H9 (cell line): ENCODE measurements around the gene TPPP. TPM values are rescaled to one million over a fixed set of nuclear protein-coding genes. Genes with fewer than 3 reads are reported as not detected.

ENCODE experiments used
- DNase-seq: peaks from one replicate; pipeline ENCODE4 v3.0.0-alpha.2; 2017
- H2AFZ ChIP-seq: one replicate; pipeline ENCODE4 v1.6.1; 2013; ENCODE audit warnings: mild to moderate bottlenecking, low read length, control low read depth, moderate library complexity
- H2AK5ac ChIP-seq: 2 replicates; pipeline ENCODE4 v1.6.1; 2013; ENCODE audit warnings: low read length, control low read depth, mixed read lengths; ENCODE audit not compliant: insufficient read length
- H2BK120ac ChIP-seq: one replicate; pipeline ENCODE4 v1.6.1; 2013; ENCODE audit warnings: low read depth, mild to moderate bottlenecking, low read length, control low read depth, inconsistent platforms; ENCODE audit not compliant: poor library complexity, severe bottlenecking
- H2BK12ac ChIP-seq: 2 replicates; pipeline ENCODE4 v1.6.1; 2013; ENCODE audit warnings: low read length, control low read depth, mixed read lengths, low read depth; ENCODE audit not compliant: insufficient read length
- H2BK15ac ChIP-seq: 2 replicates; pipeline ENCODE4 v1.6.1; 2013; ENCODE audit warnings: low read depth, low read length, control low read depth
- H2BK20ac ChIP-seq: one replicate; pipeline ENCODE4 v1.6.1; 2013; ENCODE audit warnings: low read depth, mild to moderate bottlenecking, low read length, control low read depth, inconsistent platforms; ENCODE audit not compliant: poor library complexity, severe bottlenecking
- H2BK5ac ChIP-seq: 2 replicates; pipeline ENCODE4 v1.6.1; 2013; ENCODE audit warnings: low read length, control low read depth, mixed read lengths; ENCODE audit not compliant: insufficient read length
- H3K14ac ChIP-seq: 2 replicates; pipeline ENCODE4 v1.6.1; 2013; ENCODE audit warnings: low read length, control low read depth; ENCODE audit not compliant: insufficient read depth
- H3K18ac ChIP-seq: 2 replicates; pipeline ENCODE4 v1.6.1; 2013; ENCODE audit warnings: low read depth, mild to moderate bottlenecking, mixed read lengths, low read length, control low read depth; ENCODE audit not compliant: insufficient read length
- H3K23ac ChIP-seq: 2 replicates; pipeline ENCODE4 v1.6.1; 2013; ENCODE audit warnings: low read length, control low read depth, mixed read lengths, low read depth; ENCODE audit not compliant: insufficient read length
- H3K23me2 ChIP-seq: 2 replicates; pipeline ENCODE4 v1.6.1; 2013; ENCODE audit warnings: low read depth, mild to moderate bottlenecking, mixed read lengths, low read length, control low read depth; ENCODE audit not compliant: insufficient read length, poor library complexity, severe bottlenecking
- H3K27ac ChIP-seq: 2 replicates; pipeline ENCODE4 v1.5.1; 2013; ENCODE audit warnings: low read length, control low read depth, mixed read lengths, low read depth; ENCODE audit not compliant: insufficient read length
- H3K27me3 ChIP-seq: 2 replicates; pipeline ENCODE4 v1.6.1; 2013; ENCODE audit warnings: low read length, control low read depth, inconsistent platforms; ENCODE audit not compliant: insufficient read depth
- H3K4ac ChIP-seq: 2 replicates; pipeline ENCODE4 v1.6.1; 2013; ENCODE audit warnings: low read depth, mild to moderate bottlenecking, control low read depth, inconsistent platforms, low read length, moderate library complexity
- H3K4me1 ChIP-seq: 2 replicates; pipeline ENCODE4 v1.6.1; 2013; ENCODE audit warnings: low read length, control low read depth, inconsistent platforms; ENCODE audit not compliant: insufficient read depth
- H3K4me2 ChIP-seq: 2 replicates; pipeline ENCODE4 v1.6.1; 2013; ENCODE audit warnings: low read length, control low read depth, mixed read lengths; ENCODE audit not compliant: insufficient read length, insufficient read depth
- H3K56ac ChIP-seq: 2 replicates; pipeline ENCODE4 v1.6.1; 2013; ENCODE audit warnings: low read depth, mild to moderate bottlenecking, mixed read lengths, low read length, control low read depth; ENCODE audit not compliant: insufficient read length
- H3K79me1 ChIP-seq: 2 replicates; pipeline ENCODE4 v1.6.1; 2013; ENCODE audit warnings: low read depth, mild to moderate bottlenecking, moderate library complexity, low read length, control low read depth, inconsistent platforms; ENCODE audit not compliant: insufficient read depth, poor library complexity, severe bottlenecking
- H3K79me2 ChIP-seq: 2 replicates; pipeline ENCODE4 v1.6.1; 2013; ENCODE audit warnings: low read length, control low read depth, inconsistent platforms; ENCODE audit not compliant: insufficient read depth
- H3K9ac ChIP-seq: 2 replicates; pipeline ENCODE4 v1.6.1; 2013; ENCODE audit warnings: low read length, control low read depth, mixed read lengths; ENCODE audit not compliant: insufficient read length; ENCODE audit errors: extremely low read depth
- H3K9me3 ChIP-seq: one replicate; pipeline ENCODE4 v1.6.1; 2013; ENCODE audit warnings: low read depth, low read length, inconsistent platforms; ENCODE audit not compliant: control insufficient read depth
- H3T11ph ChIP-seq: one replicate; pipeline ENCODE4 v1.6.1; 2013; ENCODE audit warnings: mild to moderate bottlenecking, low read length, control low read depth, inconsistent platforms
- H4K20me1 ChIP-seq: one replicate; pipeline ENCODE4 v1.6.1; 2013; ENCODE audit not compliant: control insufficient read depth, insufficient read length, insufficient read depth
- H4K5ac ChIP-seq: 2 replicates; pipeline ENCODE4 v1.6.1; 2013; ENCODE audit warnings: low read depth, mild to moderate bottlenecking, mixed read lengths, low read length, control low read depth; ENCODE audit not compliant: insufficient read length
- H4K8ac ChIP-seq: replicated peaks from 2 replicates; pipeline ENCODE4 v1.6.1; 2013; ENCODE audit warnings: low read length, control low read depth, mixed read lengths, low read depth; ENCODE audit not compliant: insufficient read length
- H4K91ac ChIP-seq: 2 replicates; pipeline ENCODE4 v1.6.1; 2013; ENCODE audit warnings: low read depth, mild to moderate bottlenecking, moderate library complexity, mixed read lengths, low read length, control low read depth; ENCODE audit not compliant: insufficient read length
- H3K27ac Mint-ChIP-seq, 3 experiments: 2 replicates in 2 of 3; 3 replicates in 1 of 3; pipeline ENCODE4 v1.8.0; 2020 to 2021; ENCODE audit warnings: mixed read lengths in 3 of 3, mild to moderate bottlenecking in 1 of 3, moderate library complexity in 1 of 3
- H3K27me3 Mint-ChIP-seq: 2 replicates; pipeline ENCODE4 v1.8.0; 2021; ENCODE audit warnings: low read depth, mild to moderate bottlenecking, moderate library complexity, mixed read lengths
- H3K36me3 Mint-ChIP-seq, 3 experiments: 2 replicates in 2 of 3; 3 replicates in 1 of 3; pipeline ENCODE4 v1.8.0; 2020 to 2021; ENCODE audit warnings: low read depth in 3 of 3, mixed read lengths in 3 of 3; ENCODE audit not compliant: insufficient read depth in 1 of 3
- H3K4me1 Mint-ChIP-seq, 2 experiments: 2 replicates each; pipeline ENCODE4 v1.8.0; 2020; ENCODE audit warnings: mixed read lengths in 2 of 2
- H3K4me3 Mint-ChIP-seq, 2 experiments: 2 replicates in 1 of 2; 3 replicates in 1 of 2; pipeline ENCODE4 v1.8.0; 2020 to 2021; ENCODE audit warnings: mild to moderate bottlenecking in 2 of 2, mixed read lengths in 2 of 2, moderate library complexity in 1 of 2
- H3K9me3 Mint-ChIP-seq, 2 experiments: 2 replicates in 1 of 2; 3 replicates in 1 of 2; pipeline ENCODE4 v1.8.0; 2020; ENCODE audit warnings: mild to moderate bottlenecking in 2 of 2, mixed read lengths in 2 of 2, moderate library complexity in 1 of 2
- CTCF ChIP-seq: fragments of 200-600 bp; sonication (generic); conservative IDR thresholded peaks from 3 replicates; pipeline ENCODE4 v1.8.0; 2021; ENCODE audit warnings: antibody characterized with exemption, mild to moderate bottlenecking
- WGBS: extraction: QIAGEN DNeasy Blood & Tissue Kit; methylation state at CpG from one replicate; pipeline ENCODE4 v1.1.7; 2013; ENCODE audit warnings: missing lambda C conversion rate, low lambda C conversion rate, mixed read lengths; ENCODE audit not compliant: insufficient read length; ENCODE audit errors: extremely low coverage; 5-methylcytosine and 5-hydroxymethylcytosine counted together
- total RNA-seq: library from RNA; stranded (reverse); gene quantifications from 2 replicates; pipeline ENCODE4 v1.2.1, GENCODE V29; 2021

The TPPP gene
- total RNA-seq, 1 experiment from 2014 or later = 0.44 TPM

- H3K4me2 ChIP-seq = peak within 1 kb of the TSS; percentile 66
- H4K5ac ChIP-seq = no peak within 1 kb of the TSS
- H3K4ac ChIP-seq = no peak within 1 kb of the TSS
- Mint-ChIP-seq H3K27ac (peak within 1 kb of the TSS; percentile 46 to 81 (median 46)), H3K36me3 (peaks cover 20 to 31% (median 23%) of the 10 kb centered on the region in 3 experiments), H3K27me3 (peaks cover 13% of the 10 kb centered on the region), H3K9me3 (peaks cover 4 to 10% of the 10 kb centered on the region in 2 experiments), H3K4me3 (peak within 1 kb of the TSS; percentile 88 to 94), H3K4me1 (peaks cover 20 to 27% of the 10 kb centered on the region in 2 experiments)
- H3K18ac ChIP-seq = peak within 1 kb of the TSS; percentile 50
- H2BK20ac ChIP-seq = no peak within 1 kb of the TSS
- DNase-seq = peak; percentile 90
- H3K4me1 ChIP-seq = no peaks in the 10 kb centered on the region; the same call in 1 of the 2 replicates
- no peak within 1 kb of the TSS for H2BK5ac ChIP-seq
- no peak within 1 kb of the TSS for H2BK12ac ChIP-seq
- no peak within 1 kb of the TSS for H3T11ph ChIP-seq
- no CpG with 5 or more reads among the region's 72 CpGs for WGBS
- H3K56ac ChIP-seq = no peak within 1 kb of the TSS
- peaks cover 8% of the 10 kb centered on the region for H3K79me1 ChIP-seq
- H3K23ac ChIP-seq = no peak within 1 kb of the TSS
- peak within 1 kb of the TSS; percentile 55; the same call in 1 of the 2 replicates for H3K14ac ChIP-seq
- TF ChIP-seq CTCF = no peak
- H3K79me2 ChIP-seq = peaks cover 16% of the 10 kb centered on the region
- H2BK15ac ChIP-seq = no peak within 1 kb of the TSS
- no peak within 1 kb of the TSS for H4K8ac ChIP-seq
- H3K9me3 ChIP-seq = no peaks in the 10 kb centered on the region
- H3K27ac ChIP-seq = no peak within 1 kb of the TSS
- no peak within 1 kb of the TSS for H4K91ac ChIP-seq
- no peak within 1 kb of the TSS for H2AK5ac ChIP-seq
- H2BK120ac ChIP-seq = no peak within 1 kb of the TSS
- H2AFZ ChIP-seq = no peak within 1 kb of the TSS
- no peaks in the 10 kb centered on the region for H4K20me1 ChIP-seq
- no peak within 1 kb of the TSS for H3K9ac ChIP-seq
- no peaks in the 10 kb centered on the region for H3K23me2 ChIP-seq
- H3K27me3 ChIP-seq = 0 out of 2 replicates have a peak, but pooled peaks cover 3% of the 10 kb centered on the region
These were observed 81.2 kb downstream of the TPPP start, which contains the start of gene CEP72 for GRCh38 chr5:611731-612486. Gene CEP72, plus strand, starts transcription at chr5:612340. Its CDS starts 22 bp downstream, at chr5:612362.
